Upper lobe of left lung (tissue), 6 donors: ENCODE results near the gene TNPO1. TPM values are rescaled to one million over a fixed set of nuclear protein-coding genes. Genes with fewer than 3 reads are reported as not detected.

Experiments
- ATAC-seq, 2 donors: fragments of 200-7000 bp; cut with Tn5 transposase; one replicate each; pipeline ENCODE4 v1.9.1; 2022; ENCODE audit warnings: mild to moderate bottlenecking in 2 of 2, moderate library complexity in 2 of 2; ENCODE audit not compliant: low FRiP score in 2 of 2
- DNase-seq, 2 donors: peaks; one replicate each; pipeline ENCODE4 v3.0.0-alpha.2; 2019 to 2020
- H3K27ac ChIP-seq, 4 donors: fragments of 200-600 bp; sonication (generic); one replicate each; pipeline ENCODE4 v1.5.1; 2016 to 2019
- H3K27me3 ChIP-seq, 4 donors: fragments of 200-600 bp; sonication (generic); one replicate each; pipeline ENCODE4 v1.5.1; 2017 to 2019
- H3K36me3 ChIP-seq, 4 donors: fragments of 200-600 bp; sonication (generic); one replicate each; pipeline ENCODE4 v1.5.1; 2016 to 2019
- H3K4me1 ChIP-seq, 4 donors: fragments of 200-600 bp; sonication (generic); one replicate each; pipeline ENCODE4 v1.5.1; 2018 to 2019
- H3K4me3 ChIP-seq, 4 donors: fragments of 200-600 bp; sonication (generic); one replicate each; pipeline ENCODE4 v1.5.1; 2017 to 2019; ENCODE audit warnings: mild to moderate bottlenecking in 2 of 4, moderate library complexity in 1 of 4
- H3K9me3 ChIP-seq, 4 donors: fragments of 200-600 bp; sonication (generic); one replicate each; pipeline ENCODE4 v1.5.1; 2018 to 2019
- CTCF ChIP-seq, 6 experiments: fragments of 450-650 bp in 4 of 6; fragments of 200-600 bp in 2 of 6; sonication (generic) in 2 of 6; IDR thresholded peaks; one replicate each; pipeline ENCODE4 v1.5.1; 2016 to 2019; ENCODE audit warnings: antibody characterized with exemption in 6 of 6
- EP300 ChIP-seq, 4 donors: sonication (generic); formaldehyde crosslinking; IDR thresholded peaks; one replicate each; pipeline ENCODE4 v1.5.1; 2017; ENCODE audit warnings: antibody characterized with exemption in 4 of 4, control low read depth in 2 of 4
- POLR2A ChIP-seq, 4 donors: fragments of 450-650 bp; IDR thresholded peaks; one replicate each; pipeline ENCODE4 v1.5.1; 2016 to 2017; ENCODE audit warnings: antibody characterized with exemption in 4 of 4, mild to moderate bottlenecking in 2 of 4
- POLR2AphosphoS5 ChIP-seq, 2 donors: sonication (generic); formaldehyde crosslinking; IDR thresholded peaks; one replicate each; pipeline ENCODE4 v1.5.1; 2017; ENCODE audit warnings: antibody characterized with exemption in 2 of 2
- WGBS, 2 donors: methylation state at CpG; one replicate each; pipeline ENCODE4 v1.1.5; 2017 to 2018; 5-methylcytosine and 5-hydroxymethylcytosine counted together
- total RNA-seq, 6 donors: library from RNA; depleted of rRNA in 4 of 6; stranded (reverse); fragments of >200 nt in 4 of 6; gene quantifications; one replicate each; pipeline versions ENCODE4 v1.1.0 to v1.2.1, GENCODE V29; 2016 to 2021
- donor health status: DM: no; HTN: no; CAD: no; lungs with moderate emphysema.
- donor health status: DM: no; HTN: yes; CAD: no; lungs with severe emphysema.

The TNPO1 gene
- total RNA-seq, 6 donors from 2014 or later = 39.5 to 150 (median 70.9) TPM

- Histone ChIP-seq H3K27me3 (no peaks in the 10 kb centered on the region), H3K4me3 (peak overlapping the region; percentile 63 to 90 (median 86)), H3K36me3 (peaks cover 0 to 1% (median 0%) of the 10 kb centered on the region in 4 donors), H3K4me1 (peaks cover 36 to 54% (median 46%) of the 10 kb centered on the region in 4 donors), H3K27ac (peak overlapping the region; percentile 86 to 95 (median 90)), H3K9me3 (no peaks in the 10 kb centered on the region)
- ATAC-seq = peak; percentile 96 to 98
- DNase-seq = peak; percentile 94 to 95
- 0% methylated on average over 4 to 32 of the region's 32 CpGs for WGBS, 2 donors
- TF ChIP-seq POLR2A (IDR thresholded peaks at IDR 0.05) = peak; percentile 42 to 95 (median 89)
- TF ChIP-seq CTCF (IDR thresholded peaks at IDR 0.05) = peak in 4 of 6 experiments; percentile 10 to 29 (median 26)
- TF ChIP-seq POLR2AphosphoS5 (IDR thresholded peaks at IDR 0.05) = peak; percentile 87 to 96
- peak in 1 of 4 donors; percentile 24 for TF ChIP-seq EP300 (IDR thresholded peaks at IDR 0.05)
Observed at GRCh38 chr5:72847989-72848473, 31.6 kb downstream of the TNPO1 start.

- Histone ChIP-seq H3K27ac (peak overlapping the region; percentile 86 to 95 (median 90)), H3K36me3 (peaks cover 0 to 7% (median 0%) of the 10 kb centered on the region in 4 donors), H3K9me3 (no peaks in the 10 kb centered on the region), H3K27me3 (no peaks in the 10 kb centered on the region), H3K4me3 (peak overlapping the region; percentile 63 to 90 (median 86)), H3K4me1 (peaks cover 40 to 58% (median 47%) of the 10 kb centered on the region in 4 donors)
- 0 to 1% methylated on average over 7 to 33 of the region's 81 CpGs for WGBS, 2 donors
- DNase-seq = peak; percentile 56 to 91
- TF ChIP-seq CTCF (IDR thresholded peaks at IDR 0.05) (peak in 2 of 6 experiments; percentile 16 to 31), EP300 (IDR thresholded peaks at IDR 0.05) (no peak)
- peak; percentile 75 to 79 for ATAC-seq
Observed at GRCh38 chr5:72848474-72849428, 32.3 kb downstream of the TNPO1 start.

- DNase-seq (no peak), ATAC-seq (no peak)
- Histone ChIP-seq H3K4me3 (peak overlapping the region in 3 of 4 donors; percentile 85 to 90 (median 87)), H3K4me1 (peaks cover 40 to 65% (median 48%) of the 10 kb centered on the region in 4 donors), H3K9me3 (no peaks in the 10 kb centered on the region), H3K36me3 (peaks cover 0 to 7% (median 0%) of the 10 kb centered on the region in 4 donors), H3K27ac (peak overlapping the region in 2 of 4 donors; percentile 67 to 90), H3K27me3 (no peaks in the 10 kb centered on the region)
- 17 to 24% methylated on average over 4 of the region's 4 CpGs for WGBS, 2 donors
- TF ChIP-seq POLR2A (IDR thresholded peaks at IDR 0.05) = no peak
- no peak for TF ChIP-seq POLR2AphosphoS5 (IDR thresholded peaks at IDR 0.05)
- TF ChIP-seq CTCF (IDR thresholded peaks at IDR 0.05) = no peak
- TF ChIP-seq EP300 (IDR thresholded peaks at IDR 0.05) = no peak
Observed at GRCh38 chr5:72849546-72849945, 33.1 kb downstream of the TNPO1 start.

- H3K9me3 ChIP-seq = no peaks in the 10 kb centered on the region
Observed at GRCh38 chr5:72850113-72850512, 33.7 kb downstream of the TNPO1 start.

More at GRCh38 chr5:72850113-72850512, 33.7 kb downstream of the TNPO1 start:
- H3K4me1 ChIP-seq = peaks cover 40 to 67% (median 48%) of the 10 kb centered on the region in 4 donors
- no peaks in the 10 kb centered on the region for H3K27me3 ChIP-seq
- ATAC-seq = no peak
- DNase-seq = no peak
- no peak for TF ChIP-seq POLR2AphosphoS5 (IDR thresholded peaks at IDR 0.05)
- no peak for TF ChIP-seq POLR2A (IDR thresholded peaks at IDR 0.05)
- TF ChIP-seq EP300 (IDR thresholded peaks at IDR 0.05) = no peak
- TF ChIP-seq CTCF (IDR thresholded peaks at IDR 0.05) = no peak
- H3K36me3 ChIP-seq = peaks cover 0 to 11% (median 0%) of the 10 kb centered on the region in 4 donors
- H3K27ac ChIP-seq = peak overlapping the region in 1 of 4 donors; percentile 90
- 61 to 70% methylated on average over 2 of the region's 2 CpGs for WGBS, 2 donors
- H3K4me3 ChIP-seq = peak overlapping the region in 2 of 4 donors; percentile 87 to 90
